GM21529 (cell line): Measurements from ENCODE around the gene REC8.
A peak's percentile ranks its signal among the peaks of the same experiment; 100 is the strongest.

Experiments used
- ATAC-seq: cut with Tn5 transposase; IDR thresholded peaks from one replicate; pipeline ENCODE4 v1.9.1; 2021; ENCODE audit not compliant: unreplicated experiment

Gene REC8

GRCh38 chr14:24171422-24172260 lies at the start of gene REC8:
TSS of gene REC8 (plus strand) at chr14:24172080. CDS start at chr14:24172553, 473 bp downstream.
- peak; percentile 86 for ATAC-seq

DNA sequence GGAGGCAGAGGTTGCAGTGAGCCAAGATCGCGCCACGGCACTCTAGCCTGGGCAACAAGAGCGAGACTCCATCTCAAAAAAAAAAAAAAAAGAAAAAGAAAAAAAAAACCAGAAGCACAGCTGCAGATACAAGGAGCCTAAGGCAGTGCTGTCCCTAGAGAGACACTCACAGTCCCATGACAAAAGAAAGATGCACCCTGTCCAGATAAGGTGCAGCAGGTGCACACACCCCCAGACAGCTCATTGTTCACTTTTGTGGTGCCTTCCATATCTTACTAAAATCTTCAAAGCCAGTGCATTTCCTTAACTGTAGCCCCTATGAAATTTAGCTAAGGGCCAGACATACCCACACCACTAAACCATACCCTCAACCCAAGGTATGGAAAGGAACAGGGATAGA lies 49.5 kb upstream of the REC8 start:
- ATAC-seq, result no peak

DNA sequence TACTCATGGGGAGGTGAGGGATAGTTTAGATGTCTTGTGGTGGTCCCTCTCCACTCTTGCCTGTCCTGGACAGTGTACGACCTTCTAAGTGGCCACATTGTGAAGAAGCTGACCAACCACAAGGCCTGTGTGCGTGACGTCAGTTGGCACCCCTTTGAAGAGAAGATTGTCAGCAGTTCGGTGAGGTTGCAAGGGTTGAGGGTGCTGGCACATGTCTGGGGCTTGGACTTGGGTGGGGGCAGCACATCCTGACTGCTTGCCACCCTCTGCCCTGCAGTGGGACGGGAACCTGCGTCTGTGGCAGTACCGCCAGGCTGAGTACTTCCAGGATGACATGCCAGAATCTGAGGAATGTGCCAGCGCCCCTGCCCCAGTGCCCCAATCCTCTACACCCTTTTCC lies 49.0 kb upstream of the REC8 start:
- no peak for ATAC-seq

GRCh38 chr14:24123424-24124417 lies 48.2 kb upstream of the REC8 start:
- ATAC-seq, result no peak

DNA sequence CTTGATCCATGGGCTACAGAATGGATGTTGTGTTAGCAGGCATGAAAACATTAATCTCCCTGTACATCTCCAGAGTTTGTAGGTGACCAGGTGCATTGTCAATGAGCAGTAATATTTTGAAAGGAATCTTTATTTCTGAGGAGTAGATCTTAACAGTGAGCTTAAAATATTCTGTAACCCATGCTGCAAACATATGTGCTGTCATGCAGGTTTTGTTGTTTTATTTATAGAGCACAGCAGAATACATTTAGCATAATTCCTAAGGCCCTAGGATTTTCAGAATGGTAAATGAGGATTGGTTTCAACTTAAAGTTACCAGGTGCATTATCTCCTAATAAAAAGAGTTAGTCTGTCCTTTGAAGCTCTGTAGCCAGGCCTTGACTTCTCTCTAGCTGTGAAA lies 44.9 kb upstream of the REC8 start:
- ATAC-seq, result no peak

DNA sequence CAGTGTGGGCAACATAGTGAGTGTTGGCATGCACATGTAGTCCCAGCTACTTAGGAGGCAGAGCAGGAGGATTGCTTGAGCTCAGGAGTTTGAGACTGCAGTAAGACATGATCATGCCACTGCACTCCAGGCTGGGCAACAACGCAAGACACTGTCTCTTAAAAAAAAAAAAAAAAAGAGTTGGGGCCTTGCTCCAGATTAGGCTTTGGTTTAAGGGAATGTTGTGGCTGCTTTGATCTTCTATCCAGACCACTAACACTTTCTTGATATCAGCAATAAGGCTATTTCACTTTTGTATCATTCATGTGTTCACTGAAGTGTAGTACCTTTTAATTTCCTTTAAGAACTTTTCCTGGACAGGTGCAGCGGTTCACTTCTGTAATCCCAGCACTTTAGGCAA lies 44.2 kb upstream of the REC8 start:
- ATAC-seq, result no peak

DNA sequence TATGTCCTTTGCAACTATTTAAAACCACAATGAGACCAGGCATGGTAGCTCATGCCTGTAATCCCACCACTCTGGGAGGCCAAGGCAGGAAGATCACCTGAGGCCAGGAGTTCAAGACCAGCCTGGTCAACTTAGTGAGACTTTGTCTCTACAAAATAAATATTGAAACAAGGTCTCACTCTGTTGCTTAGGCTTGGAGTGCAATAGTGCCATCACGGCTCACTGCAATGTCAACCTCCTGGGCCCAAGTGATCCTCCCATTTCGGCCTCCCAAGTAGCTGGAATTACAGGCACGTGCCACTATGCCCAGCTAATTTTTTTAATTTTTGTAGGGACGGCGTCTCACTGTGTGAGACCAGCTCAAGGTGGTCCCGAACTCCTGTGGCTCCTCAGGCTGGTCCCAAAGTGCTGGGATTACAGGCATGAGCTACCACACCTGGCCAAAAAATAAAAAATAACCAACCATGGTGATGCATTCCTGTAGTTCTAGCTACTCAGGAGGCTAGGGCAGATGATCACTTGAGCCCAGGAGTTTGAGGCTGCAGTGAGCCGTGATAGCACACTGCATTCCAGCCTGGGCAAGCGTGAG lies 42.4 kb upstream of the REC8 start:
- ATAC-seq, result no peak

GRCh38 chr14:24130380-24130716 lies 41.5 kb upstream of the REC8 start, which contains the start of gene FITM1:
TSS of gene FITM1 (plus strand) at chr14:24130659. CDS start at chr14:24131564, 905 bp downstream.
- ATAC-seq, result no peak

DNA sequence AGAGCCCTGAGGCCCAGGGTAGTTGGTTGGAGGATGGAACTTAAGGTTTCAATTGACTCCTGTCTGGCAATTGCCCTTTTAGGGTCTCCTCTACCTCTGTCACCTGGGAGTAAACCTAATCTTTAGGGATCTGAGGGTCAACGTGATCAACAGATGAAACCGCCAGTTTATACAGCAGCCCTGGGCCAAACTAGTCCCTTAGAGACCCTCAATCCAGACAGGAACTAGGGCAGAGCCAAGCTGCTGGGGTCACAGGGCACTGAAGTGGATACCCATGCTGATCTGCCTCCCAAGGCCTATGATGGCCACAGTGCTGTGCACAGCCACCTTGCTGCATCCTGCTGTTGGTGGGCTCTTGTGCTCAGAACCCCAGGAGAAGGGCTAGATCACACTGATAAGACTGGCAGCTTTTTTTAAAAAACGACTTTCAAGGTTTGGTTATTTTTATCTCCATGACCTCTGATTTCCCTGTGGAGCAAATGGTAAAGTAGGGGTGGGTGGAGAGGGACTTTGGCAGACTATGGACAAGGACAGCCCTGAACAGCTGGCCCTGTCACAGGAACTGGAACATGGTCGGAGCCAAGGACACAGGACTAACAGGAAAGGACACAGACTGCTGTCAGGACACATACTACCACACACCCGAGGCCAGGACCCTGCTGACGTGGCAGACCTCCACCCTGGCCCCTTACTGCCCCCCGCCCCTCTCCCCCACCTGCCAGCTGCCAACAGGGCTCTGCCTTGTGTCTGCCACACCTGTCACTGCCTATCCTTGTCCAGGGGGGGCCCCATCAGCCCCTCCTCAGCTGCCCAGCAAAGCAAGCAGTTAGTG lies 40.9 kb upstream of the REC8 start:
- ATAC-seq, result no peak

DNA sequence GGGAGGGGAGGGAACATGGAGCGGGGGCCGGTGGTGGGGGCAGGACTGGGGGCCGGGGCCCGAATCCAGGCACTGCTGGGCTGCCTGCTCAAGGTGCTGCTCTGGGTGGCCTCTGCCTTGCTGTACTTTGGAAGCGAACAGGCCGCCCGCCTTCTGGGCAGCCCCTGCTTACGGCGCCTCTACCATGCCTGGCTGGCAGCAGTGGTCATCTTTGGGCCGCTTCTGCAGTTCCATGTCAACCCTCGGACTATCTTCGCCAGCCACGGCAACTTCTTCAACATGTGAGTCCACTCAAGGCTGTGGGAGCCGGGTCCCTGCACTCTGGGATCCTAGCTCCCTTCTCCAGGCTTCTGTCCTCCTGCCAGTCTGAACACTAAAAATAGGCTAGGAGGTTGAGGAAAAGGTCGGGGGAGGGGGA lies 40.3 kb upstream of the REC8 start:
- no peak for ATAC-seq

- ATAC-seq, result no peak
Measured at GRCh38 chr14:24132061-24132685, 39.7 kb upstream of the REC8 start.

GRCh38 chr14:24132976-24133375 lies 38.9 kb upstream of the REC8 start:
- no peak for ATAC-seq

DNA sequence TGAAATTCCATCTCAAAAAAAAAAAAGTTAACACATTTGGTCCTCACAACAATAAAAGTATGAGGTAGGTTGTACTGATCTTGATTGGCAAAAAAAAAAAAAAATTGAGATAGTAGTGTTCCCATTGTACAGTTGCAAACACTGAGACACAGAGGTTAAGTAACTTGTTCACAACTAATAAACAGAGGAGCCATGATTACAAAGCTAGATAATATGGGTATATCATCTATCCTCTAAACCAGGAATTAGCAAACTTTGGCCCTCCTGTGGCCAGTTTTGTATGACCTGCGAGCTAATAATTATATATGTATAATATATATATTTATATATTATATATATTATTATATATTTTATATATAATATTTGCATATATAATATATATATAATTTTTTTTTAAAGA lies 38.1 kb upstream of the REC8 start:
- no peak for ATAC-seq

GRCh38 chr14:24135584-24135833 lies 36.4 kb upstream of the REC8 start:
- peak; percentile 13 for ATAC-seq

DNA sequence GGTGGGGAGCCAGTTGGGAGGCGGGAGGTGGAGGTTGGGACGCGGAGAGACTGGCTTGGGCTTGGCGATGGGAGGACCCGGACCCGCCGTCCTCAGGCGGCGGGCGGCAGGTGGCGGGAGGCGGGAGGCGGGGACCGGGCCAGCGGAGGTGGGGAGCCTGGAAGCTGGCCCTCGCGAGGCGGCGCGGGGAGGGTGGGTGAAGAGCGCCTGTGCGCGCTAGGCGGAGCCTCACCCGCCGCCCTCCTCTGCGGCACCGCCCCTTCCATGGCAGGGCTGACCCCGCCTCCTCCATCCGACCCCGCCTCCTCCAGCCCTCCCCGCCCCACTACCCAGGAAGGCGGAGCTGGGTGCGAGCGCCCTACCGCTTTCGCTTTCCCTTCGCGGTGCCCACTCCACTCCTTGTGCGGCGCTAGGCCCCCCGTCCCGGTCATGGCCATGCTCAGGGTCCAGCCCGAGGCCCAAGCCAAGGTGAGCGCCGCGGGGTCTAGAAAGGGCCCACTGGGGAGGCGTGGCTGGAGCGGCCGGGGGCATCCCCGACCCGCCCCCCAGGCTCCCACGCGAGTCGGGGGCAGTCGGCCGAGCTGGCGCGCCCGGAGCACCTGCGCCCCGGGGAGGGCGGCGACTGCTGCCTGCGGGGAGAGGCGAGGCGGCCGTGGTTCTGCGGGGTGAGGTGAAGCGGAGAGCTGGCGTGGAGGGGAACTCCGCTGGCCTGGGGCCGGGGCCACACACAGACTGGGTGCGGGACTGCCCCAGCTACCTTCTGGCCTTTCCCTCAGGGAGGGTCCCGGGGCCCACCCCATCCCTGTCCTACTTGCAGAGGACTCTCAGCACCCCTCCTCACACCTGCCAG lies 35.8 kb upstream of the REC8 start, which contains the start of gene PSME1:
Gene PSME1 (plus strand): TSS at position 361 of the 850 bp plus-strand sequence. CDS start 69 bp downstream, at position 430.
- ATAC-seq, result peak; percentile 82

- ATAC-seq, result no peak
Measured at GRCh38 chr14:24136684-24137528, 35.0 kb upstream of the REC8 start.

GRCh38 chr14:24137529-24138395 lies 34.1 kb upstream of the REC8 start:
- no peak for ATAC-seq
